Astrocyte (in vitro differentiated cells and primary cell): ENCODE results near the gene ARHGEF11. TPM values are rescaled to one million over a fixed set of nuclear protein-coding genes. Genes with fewer than 3 reads are reported as not detected.

ENCODE experiments used
- DNase-seq: peaks from one replicate; pipeline ENCODE4 v3.0.0-alpha.2; 2010; ENCODE audit warnings: low read depth
- FAIRE-seq: peaks from 2 replicates; lab custom pipeline; 2011; peaks lifted over from hg19 to GRCh38; lab: Jason Lieb, UNC
- H2AFZ ChIP-seq: 2 replicates; pipeline ENCODE4 v1.6.0; 2012; ENCODE audit warnings: low read depth, low read length, inconsistent platforms
- H3K27ac ChIP-seq: 2 replicates; pipeline ENCODE4 v1.5.1; 2011; ENCODE audit warnings: low read depth, low read length, inconsistent platforms
- H3K27me3 ChIP-seq: 2 replicates; pipeline ENCODE4 v1.6.0; 2011; ENCODE audit warnings: low read length, inconsistent platforms; ENCODE audit not compliant: insufficient read depth
- H3K36me3 ChIP-seq: 2 replicates; pipeline ENCODE4 v1.5.1; 2011; ENCODE audit warnings: low read length, inconsistent platforms; ENCODE audit not compliant: insufficient read depth
- H3K4me1 ChIP-seq: 2 replicates; pipeline ENCODE4 v1.5.1; 2011; ENCODE audit warnings: low read length, inconsistent platforms; ENCODE audit not compliant: insufficient read depth
- H3K4me2 ChIP-seq: 2 replicates; pipeline ENCODE4 v1.6.0; 2012; ENCODE audit warnings: low read length, inconsistent platforms
- H3K4me3 ChIP-seq: 2 replicates; pipeline ENCODE4 v1.5.1; 2011; ENCODE audit warnings: low read depth, mild to moderate bottlenecking, low read length, inconsistent platforms; ENCODE audit not compliant: insufficient read depth
- H3K79me2 ChIP-seq: 2 replicates; pipeline ENCODE4 v1.6.0; 2012; ENCODE audit warnings: mild to moderate bottlenecking, low read length, inconsistent platforms; ENCODE audit not compliant: insufficient read depth
- H3K9ac ChIP-seq: 2 replicates; pipeline ENCODE4 v1.6.0; 2012; ENCODE audit warnings: mild to moderate bottlenecking, low read length, inconsistent platforms
- H3K9me3 ChIP-seq: 2 replicates; pipeline ENCODE4 v1.5.1; 2012; ENCODE audit warnings: low read depth, mild to moderate bottlenecking, low read length, inconsistent platforms; ENCODE audit not compliant: insufficient read depth
- H4K20me1 ChIP-seq: 2 replicates; pipeline ENCODE4 v1.6.0; 2012; ENCODE audit warnings: low read length, inconsistent platforms; ENCODE audit not compliant: insufficient read depth
- H3K27ac Mint-ChIP-seq: one replicate; pipeline ENCODE4 v1.8.0; 2021; ENCODE audit warnings: mild to moderate bottlenecking, mixed read lengths; ENCODE audit not compliant: unreplicated experiment
- H3K27me3 Mint-ChIP-seq: one replicate; pipeline ENCODE4 v1.8.0; 2021; ENCODE audit warnings: low read depth, mixed read lengths; ENCODE audit not compliant: unreplicated experiment
- H3K36me3 Mint-ChIP-seq: one replicate; pipeline ENCODE4 v1.8.0; 2021; ENCODE audit warnings: low read depth, mixed read lengths; ENCODE audit not compliant: unreplicated experiment
- H3K4me1 Mint-ChIP-seq: one replicate; pipeline ENCODE4 v1.8.0; 2021; ENCODE audit warnings: low read depth, mixed read lengths; ENCODE audit not compliant: unreplicated experiment
- H3K4me3 Mint-ChIP-seq: one replicate; pipeline ENCODE4 v1.8.0; 2021; ENCODE audit warnings: mild to moderate bottlenecking, moderate library complexity, mixed read lengths; ENCODE audit not compliant: unreplicated experiment
- H3K9me3 Mint-ChIP-seq: one replicate; pipeline ENCODE4 v1.8.0; 2021; ENCODE audit warnings: mild to moderate bottlenecking, mixed read lengths; ENCODE audit not compliant: unreplicated experiment
- EZH2 ChIP-seq: IDR thresholded peaks from 2 replicates; pipeline ENCODE4 v1.6.1; 2012; ENCODE audit warnings: mild to moderate bottlenecking, low read length, inconsistent platforms; ENCODE audit not compliant: insufficient read depth
- total RNA-seq: library from RNA; stranded (reverse); gene quantifications from 2 replicates; pipeline ENCODE4 v1.2.1, GENCODE V29; 2021
- TF ChIP-seq, protein P1 (sequence below): IDR thresholded peaks from 2 replicates; pipeline ENCODE4 v1.5.1; 2011; ENCODE audit warnings: low read depth, mild to moderate bottlenecking, inconsistent platforms, low read length, moderate library complexity; ENCODE audit not compliant: insufficient read depth

The ARHGEF11 gene
- total RNA-seq, 1 donor from 2014 or later = 29.2 TPM

DNA sequence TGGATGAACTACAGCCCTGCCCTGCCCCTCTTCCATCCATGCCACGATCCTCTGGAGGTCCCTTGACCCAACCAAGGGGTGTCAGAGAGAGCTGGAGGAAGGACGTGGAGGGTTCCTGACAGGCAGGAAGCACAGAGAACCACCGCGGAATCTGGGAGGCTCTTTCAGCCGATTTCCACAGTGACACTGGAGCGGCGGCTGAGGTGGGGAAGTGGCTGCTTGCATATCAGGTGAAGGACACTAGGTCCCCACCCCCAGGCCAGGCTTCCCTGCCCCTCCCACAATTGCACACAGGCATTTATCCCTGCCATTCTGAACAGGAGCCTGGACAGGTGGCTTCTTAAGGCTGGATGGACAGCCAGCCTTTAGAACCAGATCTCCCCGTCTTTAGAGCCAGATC, 107.7 kb downstream of the ARHGEF11 start:
- no peak overlapping the region for H3K4me3 Mint-ChIP-seq
- peaks cover 43% of the 10 kb centered on the region for H3K36me3 Mint-ChIP-seq

DNA sequence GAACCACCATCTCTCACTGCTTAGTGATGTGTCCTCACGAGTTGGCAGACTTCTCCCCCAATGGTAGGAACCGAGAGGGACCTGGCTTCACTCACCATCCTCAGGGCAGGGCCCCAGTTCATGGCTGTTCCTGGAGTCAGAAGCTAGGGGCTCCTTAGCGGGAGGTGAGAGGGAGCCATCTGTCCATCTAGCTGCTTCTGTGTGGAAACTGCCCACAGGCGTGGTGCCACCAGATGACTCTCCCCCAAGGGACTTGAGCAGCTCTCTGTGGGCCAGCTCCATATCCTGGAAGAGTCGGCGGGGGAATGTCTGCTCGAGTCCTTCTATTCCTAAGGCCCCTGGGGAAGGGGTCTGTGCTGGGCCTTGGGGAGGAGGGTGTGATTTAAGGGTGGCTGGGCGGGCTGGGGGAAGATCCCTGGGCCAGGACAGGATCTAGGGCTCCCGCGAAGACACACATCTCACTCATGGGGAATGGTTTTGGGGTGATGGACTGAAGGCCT, 108.8 kb downstream of the ARHGEF11 start:
- peaks cover 2% of the 10 kb centered on the region for H3K4me1 Mint-ChIP-seq
- H3K9me3 Mint-ChIP-seq = no peaks in the 10 kb centered on the region
- DNase-seq (no peak), FAIRE-seq (no peak)
- H3K27ac Mint-ChIP-seq = no peak overlapping the region
- H3K27ac ChIP-seq = no peak overlapping the region
- peaks cover 36% of the 10 kb centered on the region for H3K36me3 Mint-ChIP-seq
- H3K79me2 ChIP-seq = no peaks in the 10 kb centered on the region
- H3K27me3 ChIP-seq = no peaks in the 10 kb centered on the region
- no peak overlapping the region for H3K9ac ChIP-seq
- peaks cover 14% of the 10 kb centered on the region for H3K36me3 ChIP-seq
- no peak overlapping the region for H3K4me3 Mint-ChIP-seq
- H3K9me3 ChIP-seq = no peaks in the 10 kb centered on the region
- no peak overlapping the region for H3K4me3 ChIP-seq
- H3K27me3 Mint-ChIP-seq = peaks cover 7% of the 10 kb centered on the region
- H4K20me1 ChIP-seq = no peaks in the 10 kb centered on the region
- no peak overlapping the region for H2AFZ ChIP-seq
- H3K4me2 ChIP-seq = no peak overlapping the region
- no peaks in the 10 kb centered on the region for H3K4me1 ChIP-seq
- TF ChIP-seq EZH2 = no peak
- TF ChIP-seq, protein P1, sequence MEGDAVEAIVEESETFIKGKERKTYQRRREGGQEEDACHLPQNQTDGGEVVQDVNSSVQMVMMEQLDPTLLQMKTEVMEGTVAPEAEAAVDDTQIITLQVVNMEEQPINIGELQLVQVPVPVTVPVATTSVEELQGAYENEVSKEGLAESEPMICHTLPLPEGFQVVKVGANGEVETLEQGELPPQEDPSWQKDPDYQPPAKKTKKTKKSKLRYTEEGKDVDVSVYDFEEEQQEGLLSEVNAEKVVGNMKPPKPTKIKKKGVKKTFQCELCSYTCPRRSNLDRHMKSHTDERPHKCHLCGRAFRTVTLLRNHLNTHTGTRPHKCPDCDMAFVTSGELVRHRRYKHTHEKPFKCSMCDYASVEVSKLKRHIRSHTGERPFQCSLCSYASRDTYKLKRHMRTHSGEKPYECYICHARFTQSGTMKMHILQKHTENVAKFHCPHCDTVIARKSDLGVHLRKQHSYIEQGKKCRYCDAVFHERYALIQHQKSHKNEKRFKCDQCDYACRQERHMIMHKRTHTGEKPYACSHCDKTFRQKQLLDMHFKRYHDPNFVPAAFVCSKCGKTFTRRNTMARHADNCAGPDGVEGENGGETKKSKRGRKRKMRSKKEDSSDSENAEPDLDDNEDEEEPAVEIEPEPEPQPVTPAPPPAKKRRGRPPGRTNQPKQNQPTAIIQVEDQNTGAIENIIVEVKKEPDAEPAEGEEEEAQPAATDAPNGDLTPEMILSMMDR = no peak

More for the DNA sequence above, 107.7 kb downstream of the ARHGEF11 start:
- H2AFZ ChIP-seq = no peak overlapping the region
- no peak overlapping the region for H3K4me3 ChIP-seq
- no peak overlapping the region for H3K27ac ChIP-seq
- FAIRE-seq = no peak
- no peaks in the 10 kb centered on the region for H3K27me3 ChIP-seq
- H3K4me1 Mint-ChIP-seq = no peaks in the 10 kb centered on the region
- no peaks in the 10 kb centered on the region for H3K9me3 ChIP-seq
- H3K36me3 ChIP-seq = peaks cover 20% of the 10 kb centered on the region
- no peak overlapping the region for H3K9ac ChIP-seq
- no peak for DNase-seq
- no peak overlapping the region for H3K27ac Mint-ChIP-seq
- no peak overlapping the region for H3K4me2 ChIP-seq
- H3K27me3 Mint-ChIP-seq = peaks cover 7% of the 10 kb centered on the region
- TF ChIP-seq, protein P1 = no peak
- no peak for TF ChIP-seq EZH2
- H3K79me2 ChIP-seq = no peaks in the 10 kb centered on the region
- H4K20me1 ChIP-seq = no peaks in the 10 kb centered on the region
- H3K4me1 ChIP-seq = no peaks in the 10 kb centered on the region
- H3K9me3 Mint-ChIP-seq = no peaks in the 10 kb centered on the region

DNA sequence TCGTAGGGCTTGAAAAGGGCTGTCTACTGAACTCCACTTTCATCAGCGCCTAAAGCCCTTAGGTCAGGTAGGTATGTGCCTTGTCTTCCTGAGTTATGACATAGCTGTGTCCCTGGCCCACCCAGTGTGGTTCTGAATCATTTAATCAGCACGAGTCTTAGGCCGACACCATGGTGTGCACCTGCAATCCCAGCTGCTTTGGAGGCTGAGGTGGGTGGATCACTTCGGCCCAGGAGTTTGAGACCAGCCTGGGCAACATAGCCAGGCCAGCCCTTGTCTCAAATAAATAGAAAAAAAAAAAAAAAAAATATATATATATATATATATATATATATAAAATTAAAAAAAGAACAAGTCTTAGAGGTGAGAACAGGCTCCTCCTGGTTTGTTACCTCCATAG, 109.4 kb downstream of the ARHGEF11 start:
- H3K36me3 Mint-ChIP-seq = peaks cover 32% of the 10 kb centered on the region
- no peak for FAIRE-seq
- peaks cover 13% of the 10 kb centered on the region for H3K36me3 ChIP-seq

More for the DNA sequence above, 109.4 kb downstream of the ARHGEF11 start:
- Histone ChIP-seq H3K9me3 (no peaks in the 10 kb centered on the region), H3K4me2 (no peak overlapping the region), H3K27ac (no peak overlapping the region), H3K27me3 (no peaks in the 10 kb centered on the region), H3K4me1 (no peaks in the 10 kb centered on the region), H3K9ac (no peak overlapping the region), H3K79me2 (no peaks in the 10 kb centered on the region), H4K20me1 (no peaks in the 10 kb centered on the region), H2AFZ (no peak overlapping the region), H3K4me3 (no peak overlapping the region)
- DNase-seq = no peak
- Mint-ChIP-seq H3K4me3 (no peak overlapping the region), H3K4me1 (peaks cover 2% of the 10 kb centered on the region), H3K9me3 (no peaks in the 10 kb centered on the region), H3K27me3 (peaks cover 11% of the 10 kb centered on the region), H3K27ac (no peak overlapping the region)
- TF ChIP-seq, protein P1 = no peak
